HG03066 (cell line): Measurements from ENCODE around the gene PRKCD.

Experiments
- ATAC-seq: cut with Tn5 transposase; IDR thresholded peaks from one replicate; pipeline ENCODE4 v1.9.1; 2021; ENCODE audit warnings: low read depth; ENCODE audit not compliant: unreplicated experiment

The PRKCD gene

GRCh38 chr3:53160660-53161449, at the start of gene PRKCD:
PRKCD (plus strand) TSS chr3:53161209; CDS start chr3:53178423, 17,214 bp downstream.
- ATAC-seq, result peak; percentile 36

- ATAC-seq, result no peak
These were observed 49.2 kb upstream of the PRKCD start for GRCh38 chr3:53111822-53112221.

GRCh38 chr3:53113293-53114010, 47.6 kb upstream of the PRKCD start:
- no peak for ATAC-seq

- ATAC-seq, result peak; percentile 65
These were observed 47.0 kb upstream of the PRKCD start for GRCh38 chr3:53114011-53114400.

- no peak for ATAC-seq
These were observed 46.5 kb upstream of the PRKCD start for GRCh38 chr3:53114412-53115074.

- no peak for ATAC-seq
These were observed 44.1 kb upstream of the PRKCD start for GRCh38 chr3:53116956-53117355.

GRCh38 chr3:53120336-53120735, 40.7 kb upstream of the PRKCD start:
- no peak for ATAC-seq

GRCh38 chr3:53122255-53122932, 38.6 kb upstream of the PRKCD start:
- ATAC-seq, result no peak

GRCh38 chr3:53122933-53123305, 38.1 kb upstream of the PRKCD start:
- no peak for ATAC-seq

- ATAC-seq, result no peak
These were observed 37.5 kb upstream of the PRKCD start for GRCh38 chr3:53123510-53123909.

- ATAC-seq, result no peak
These were observed 37.1 kb upstream of the PRKCD start for GRCh38 chr3:53123953-53124352.

GRCh38 chr3:53126601-53127000, 34.4 kb upstream of the PRKCD start:
- ATAC-seq, result no peak

- ATAC-seq, result no peak
These were observed 31.7 kb upstream of the PRKCD start for GRCh38 chr3:53129344-53129743.

GRCh38 chr3:53130179-53131061, 30.6 kb upstream of the PRKCD start, which contains the start of gene RFT1:
RFT1 (minus strand) TSS chr3:53130435; CDS start chr3:53130400, 35 bp downstream.
- peak; percentile 80 for ATAC-seq

- no peak for ATAC-seq
These were observed 29.9 kb upstream of the PRKCD start for GRCh38 chr3:53131096-53131495.

- no peak for ATAC-seq
These were observed 28.7 kb upstream of the PRKCD start for GRCh38 chr3:53132347-53132746.

GRCh38 chr3:53134631-53135232, 26.3 kb upstream of the PRKCD start:
- ATAC-seq, result peak; percentile 43

GRCh38 chr3:53137221-53137620, 23.8 kb upstream of the PRKCD start:
- no peak for ATAC-seq

- ATAC-seq, result no peak
These were observed 23.1 kb upstream of the PRKCD start for GRCh38 chr3:53137835-53138446.
